Measurements from ENCODE around the gene FLII.

The FLII gene

DNA sequence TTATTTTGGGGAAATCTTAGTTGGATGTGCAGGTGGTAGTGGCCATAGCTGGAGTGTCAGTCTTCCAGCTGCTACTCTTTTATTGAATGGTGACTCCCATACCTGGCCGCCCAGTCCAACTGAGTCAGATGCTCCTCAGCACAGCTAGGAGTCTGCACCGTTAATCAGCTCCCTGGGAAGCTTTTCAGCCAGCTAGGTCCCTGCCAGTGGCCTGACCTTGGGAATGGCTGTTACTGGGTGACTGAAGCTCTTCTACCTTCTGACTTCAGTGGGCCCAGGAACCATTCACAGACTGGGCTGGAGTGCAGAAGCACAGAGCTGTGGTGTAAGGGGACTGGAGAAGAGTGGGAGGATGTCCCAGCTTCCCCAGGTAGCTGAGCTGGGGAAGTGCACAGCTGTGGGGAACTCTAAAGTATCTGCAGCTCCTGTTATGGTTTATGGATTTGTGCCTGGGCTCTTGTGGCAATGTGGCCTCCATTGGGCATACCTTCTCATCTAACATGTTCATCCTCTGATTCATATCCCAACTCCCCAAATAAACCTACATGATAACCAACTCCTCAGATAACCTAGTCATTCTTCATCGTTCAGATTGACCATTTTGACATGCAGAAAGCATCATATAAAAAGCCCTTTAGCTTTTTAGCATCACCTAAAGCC is 60.9 kb downstream of the FLII start:
- no peak for TF ChIP-seq GATA3 (IDR thresholded peaks at IDR 0.05; ENCODE audit: low read depth, low read length)
- TF ChIP-seq GATA2 (IDR thresholded peaks at IDR 0.05; ENCODE audit: low read depth, low read length) = no peak

DNA sequence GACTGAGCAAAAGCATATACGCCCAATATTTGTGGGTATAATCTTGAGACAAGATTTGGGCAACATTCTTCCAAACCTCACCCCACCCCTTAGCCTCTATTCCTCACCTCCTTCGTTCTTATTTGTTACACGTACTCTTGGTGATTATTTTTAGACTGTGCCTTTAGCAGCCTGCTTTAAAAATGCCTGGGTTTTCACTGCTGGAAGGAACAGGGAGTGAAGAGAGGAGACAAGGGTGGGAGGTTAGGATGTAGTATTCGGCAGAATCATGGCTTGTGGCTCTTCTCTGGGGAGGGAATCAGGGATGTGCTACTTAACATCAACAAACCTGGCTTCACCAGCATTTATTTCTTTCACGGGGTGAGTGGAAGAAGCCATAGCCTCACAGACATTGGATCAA is 63.3 kb downstream of the FLII start:
- TF ChIP-seq GATA2 (IDR thresholded peaks at IDR 0.05; ENCODE audit: low read depth, low read length) = no peak
- no peak for TF ChIP-seq GATA3 (IDR thresholded peaks at IDR 0.05; ENCODE audit: low read depth, low read length)
